ENCODE results near the gene ZKSCAN5. TPM values are rescaled to one million over a fixed set of nuclear protein-coding genes. Genes with fewer than 3 reads are reported as not detected.

The ZKSCAN5 gene
- total and polyA plus RNA-seq, 7 donors = 3.0 to 12.5 (median 7.7) TPM

DNA sequence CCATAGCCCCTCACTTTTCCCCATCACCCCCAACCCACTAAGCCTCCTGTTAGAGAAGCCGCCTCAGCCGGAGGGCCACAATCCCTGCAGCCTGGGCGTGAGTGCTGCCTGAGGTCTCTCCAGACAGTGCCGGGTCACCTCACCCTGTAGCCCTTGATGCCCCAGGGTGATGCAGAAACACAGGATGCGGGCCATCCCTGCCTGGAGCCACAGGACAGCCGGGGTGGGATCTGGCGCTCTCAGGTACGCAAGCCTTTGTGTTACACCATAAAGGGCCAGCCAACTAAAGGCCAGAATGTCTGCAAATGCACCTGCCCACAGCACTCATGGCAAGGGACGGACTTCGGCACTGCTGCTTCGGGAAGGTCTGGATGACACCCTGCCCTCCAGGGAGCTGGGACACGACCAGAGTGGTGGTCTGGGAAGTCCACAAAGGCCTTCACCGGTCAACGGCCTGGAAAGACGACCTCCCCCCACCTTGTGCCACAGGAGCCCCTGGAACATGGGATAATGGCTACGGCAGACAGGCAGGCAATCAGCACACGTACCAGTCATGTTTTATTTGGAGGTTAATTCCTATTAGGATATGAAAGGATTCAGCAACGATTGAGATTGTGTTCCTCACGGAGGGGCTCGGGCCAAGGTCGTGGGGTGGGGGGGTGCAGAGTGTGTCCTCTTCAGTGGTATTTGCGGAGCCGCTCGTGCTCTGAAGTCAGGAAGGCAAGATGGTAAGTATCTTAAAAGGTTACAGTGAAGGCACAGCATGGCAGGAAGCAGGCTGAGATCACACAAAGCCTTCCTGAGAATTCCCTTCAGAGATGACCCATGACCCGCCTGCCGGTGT lies 46.6 kb upstream of the ZKSCAN5 start:
- Histone ChIP-seq H3K27ac (no peak overlapping the region), H3K27me3 (no peaks in the 10 kb centered on the region), H3K9me3 (no peaks in the 10 kb centered on the region), H3K36me3 (peaks cover 9 to 76% (median 39%) of the 10 kb centered on the region in 4 donors), H3K4me3 (no peak overlapping the region), H3K4me1 (peaks cover 0 to 31% (median 10%) of the 10 kb centered on the region in 4 donors)
- TF ChIP-seq POLR2AphosphoS5 (IDR thresholded peaks at IDR 0.05) = no peak
- no peak for TF ChIP-seq EP300 (IDR thresholded peaks at IDR 0.05)
- TF ChIP-seq, protein P1, sequence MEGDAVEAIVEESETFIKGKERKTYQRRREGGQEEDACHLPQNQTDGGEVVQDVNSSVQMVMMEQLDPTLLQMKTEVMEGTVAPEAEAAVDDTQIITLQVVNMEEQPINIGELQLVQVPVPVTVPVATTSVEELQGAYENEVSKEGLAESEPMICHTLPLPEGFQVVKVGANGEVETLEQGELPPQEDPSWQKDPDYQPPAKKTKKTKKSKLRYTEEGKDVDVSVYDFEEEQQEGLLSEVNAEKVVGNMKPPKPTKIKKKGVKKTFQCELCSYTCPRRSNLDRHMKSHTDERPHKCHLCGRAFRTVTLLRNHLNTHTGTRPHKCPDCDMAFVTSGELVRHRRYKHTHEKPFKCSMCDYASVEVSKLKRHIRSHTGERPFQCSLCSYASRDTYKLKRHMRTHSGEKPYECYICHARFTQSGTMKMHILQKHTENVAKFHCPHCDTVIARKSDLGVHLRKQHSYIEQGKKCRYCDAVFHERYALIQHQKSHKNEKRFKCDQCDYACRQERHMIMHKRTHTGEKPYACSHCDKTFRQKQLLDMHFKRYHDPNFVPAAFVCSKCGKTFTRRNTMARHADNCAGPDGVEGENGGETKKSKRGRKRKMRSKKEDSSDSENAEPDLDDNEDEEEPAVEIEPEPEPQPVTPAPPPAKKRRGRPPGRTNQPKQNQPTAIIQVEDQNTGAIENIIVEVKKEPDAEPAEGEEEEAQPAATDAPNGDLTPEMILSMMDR (IDR thresholded peaks at IDR 0.05) = no peak
- TF ChIP-seq POLR2A (IDR thresholded peaks at IDR 0.05) = no peak
- intact Hi-C loops (cut with DNase I) = no loop called here
- WGBS, 2 donors = 87 to 89% methylated on average over 26 of the region's 26 CpGs
- DNase-seq = no peak

DNA sequence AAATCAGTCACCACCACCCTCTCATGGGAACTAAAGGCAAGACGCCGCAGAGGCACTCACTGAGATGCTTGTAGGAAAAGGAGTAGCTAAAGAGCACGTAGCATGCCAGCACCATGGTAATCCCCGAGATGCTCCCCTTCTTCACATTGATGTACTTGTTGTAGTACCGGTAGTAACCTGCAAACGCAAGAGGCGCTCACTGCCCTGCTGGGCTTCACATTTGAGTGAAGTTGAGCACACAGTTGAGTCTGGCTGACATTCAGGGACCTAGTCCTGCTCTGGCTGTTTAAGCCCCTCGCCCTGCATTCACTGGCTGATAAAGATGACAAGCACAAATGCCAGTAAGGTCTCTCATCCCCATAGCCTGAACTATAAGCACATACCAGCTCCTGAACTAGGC lies 45.4 kb upstream of the ZKSCAN5 start:
- 90 to 92% methylated on average over 8 of the region's 8 CpGs for WGBS, 2 donors
- Histone ChIP-seq H3K4me3 (no peak overlapping the region), H3K27ac (no peak overlapping the region), H3K4me1 (peaks cover 0 to 43% (median 21%) of the 10 kb centered on the region in 4 donors), H3K27me3 (no peaks in the 10 kb centered on the region), H3K36me3 (peaks cover 5 to 68% (median 36%) of the 10 kb centered on the region in 4 donors), H3K9me3 (no peaks in the 10 kb centered on the region)
- TF ChIP-seq, protein P1 (IDR thresholded peaks at IDR 0.05) = no peak
- TF ChIP-seq POLR2A (IDR thresholded peaks at IDR 0.05) (no peak), POLR2AphosphoS5 (IDR thresholded peaks at IDR 0.05) (no peak)
- DNase-seq = no peak
- intact Hi-C loops (cut with DNase I) = no loop called here

DNA sequence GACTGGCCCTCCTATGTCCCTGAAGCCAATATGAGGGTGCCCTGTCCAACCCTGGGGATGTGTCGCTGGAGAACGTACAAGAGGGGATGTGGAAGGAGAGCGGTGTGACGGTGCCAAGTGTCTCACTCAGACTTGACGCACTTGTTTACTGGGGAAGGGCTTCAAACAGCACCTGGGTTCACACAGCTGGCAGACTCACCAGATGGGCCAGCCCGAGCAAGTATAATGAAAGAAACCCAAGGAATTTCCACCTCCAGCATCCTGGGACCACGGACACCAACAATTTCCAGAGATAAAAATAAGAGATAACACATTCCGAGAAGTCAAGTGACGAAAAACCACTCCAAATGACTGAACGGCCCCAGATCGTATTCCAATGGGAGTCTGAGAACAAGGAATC lies 43.8 kb upstream of the ZKSCAN5 start:
- DNase-seq = no peak
- no peaks in the 10 kb centered on the region for H3K9me3 ChIP-seq
- WGBS, 2 donors = 89 to 91% methylated on average over 11 of the region's 11 CpGs

DNA sequence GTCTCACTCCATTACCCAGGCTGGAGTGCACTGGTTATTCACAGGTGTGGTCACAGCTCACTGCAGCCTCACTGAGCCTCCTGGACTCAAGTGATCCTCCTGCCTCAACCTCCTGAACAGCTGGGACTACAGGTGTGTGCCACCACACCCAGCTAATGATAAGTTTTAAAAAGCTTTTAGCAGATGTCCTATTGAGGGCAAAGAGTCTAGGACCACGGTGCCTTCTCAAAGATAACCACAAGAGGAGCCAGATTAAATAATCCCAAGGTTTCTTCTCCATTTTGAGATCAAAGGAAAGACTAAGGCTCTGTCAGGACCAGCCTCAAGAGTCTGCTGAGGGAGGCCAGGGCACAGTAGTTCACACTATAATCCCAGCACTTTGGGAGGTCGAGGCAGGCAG lies 43.2 kb upstream of the ZKSCAN5 start:
- Histone ChIP-seq H3K4me1 (peaks cover 0 to 60% (median 37%) of the 10 kb centered on the region in 4 donors), H3K36me3 (peaks cover 5 to 47% (median 27%) of the 10 kb centered on the region in 4 donors), H3K4me3 (no peak overlapping the region), H3K27me3 (no peaks in the 10 kb centered on the region), H3K27ac (no peak overlapping the region), H3K9me3 (no peaks in the 10 kb centered on the region)
- DNase-seq = no peak
- TF ChIP-seq POLR2AphosphoS5 (IDR thresholded peaks at IDR 0.05) (no peak), EP300 (IDR thresholded peaks at IDR 0.05) (no peak), POLR2A (IDR thresholded peaks at IDR 0.05) (no peak)
- TF ChIP-seq, protein P1 (IDR thresholded peaks at IDR 0.05) = no peak
- intact Hi-C loops (cut with DNase I) = no loop called here
- WGBS, 2 donors = 92 to 93% methylated on average over 2 of the region's 2 CpGs

More for the DNA sequence above, 43.8 kb upstream of the ZKSCAN5 start:
- Histone ChIP-seq H3K4me1 (peaks cover 0 to 58% (median 36%) of the 10 kb centered on the region in 4 donors), H3K27me3 (no peaks in the 10 kb centered on the region), H3K4me3 (no peak overlapping the region), H3K36me3 (peaks cover 5 to 52% (median 29%) of the 10 kb centered on the region in 4 donors), H3K27ac (no peak overlapping the region)
- TF ChIP-seq POLR2A (IDR thresholded peaks at IDR 0.05) (no peak), EP300 (IDR thresholded peaks at IDR 0.05) (no peak), POLR2AphosphoS5 (IDR thresholded peaks at IDR 0.05) (no peak)
- TF ChIP-seq, protein P1 (IDR thresholded peaks at IDR 0.05) = no peak
- intact Hi-C loops (cut with DNase I) = no loop called here
